ENCODE results near the gene UGGT2.
"Not testable (repeated sequence)": the region's sequence is repeated elsewhere in the genome, so short reads cannot be mapped to it uniquely, and the experiment has no call there.

Gene UGGT2

GRCh38 chr13:95771905-95772304 lies 281.3 kb downstream of the UGGT2 start:
- Histone ChIP-seq H3K9ac (ENCODE audit: low read length) (no peak overlapping the region), H3K36me3 (ENCODE audit: control insufficient read depth, insufficient read depth, low read length) (peaks cover 5% of the 10 kb centered on the region), H3K4me1 (ENCODE audit: control insufficient read depth, insufficient read depth, low read length) (no peaks in the 10 kb centered on the region), H3K4me3 (ENCODE audit: low read length) (no peak overlapping the region), H3K27ac (ENCODE audit: low read depth, low read length) (no peak overlapping the region), H3K27me3 (ENCODE audit: control insufficient read depth, insufficient read depth, low read length) (no peaks in the 10 kb centered on the region)

- H3K36me3 ChIP-seq (ENCODE audit: control insufficient read depth, insufficient read depth, low read length), result peaks cover 2% of the 10 kb centered on the region
- H3K9ac ChIP-seq (ENCODE audit: low read length), result no peak overlapping the region
- no peak overlapping the region for H3K27ac ChIP-seq (ENCODE audit: low read depth, low read length)
- no peak overlapping the region for H3K4me3 ChIP-seq (ENCODE audit: low read length)
- no peaks in the 10 kb centered on the region for H3K4me1 ChIP-seq (ENCODE audit: control insufficient read depth, insufficient read depth, low read length)
- H3K27me3 ChIP-seq (ENCODE audit: control insufficient read depth, insufficient read depth, low read length), result no peaks in the 10 kb centered on the region
These were observed 289.6 kb downstream of the UGGT2 start for GRCh38 chr13:95763601-95764000.

- not testable (repeated sequence) for H3K27ac ChIP-seq (ENCODE audit: low read depth, low read length); H3K36me3 ChIP-seq (ENCODE audit: control insufficient read depth, insufficient read depth, low read length); H3K4me1 ChIP-seq (ENCODE audit: control insufficient read depth, insufficient read depth, low read length); H3K9ac ChIP-seq (ENCODE audit: low read length); H3K27me3 ChIP-seq (ENCODE audit: control insufficient read depth, insufficient read depth, low read length); H3K4me3 ChIP-seq (ENCODE audit: low read length)
These were observed 290.6 kb downstream of the UGGT2 start for GRCh38 chr13:95762626-95763025.

GRCh38 chr13:95756072-95756471 lies 297.1 kb downstream of the UGGT2 start:
- no peaks in the 10 kb centered on the region for H3K4me1 ChIP-seq (ENCODE audit: control insufficient read depth, insufficient read depth, low read length)
- no peaks in the 10 kb centered on the region for H3K27me3 ChIP-seq (ENCODE audit: control insufficient read depth, insufficient read depth, low read length)
- H3K4me3 ChIP-seq (ENCODE audit: low read length), result no peak overlapping the region
- no peak overlapping the region for H3K9ac ChIP-seq (ENCODE audit: low read length)
- H3K27ac ChIP-seq (ENCODE audit: low read depth, low read length), result no peak overlapping the region
- H3K36me3 ChIP-seq (ENCODE audit: control insufficient read depth, insufficient read depth, low read length), result peaks cover 2% of the 10 kb centered on the region

GRCh38 chr13:95754069-95754468 lies 299.1 kb downstream of the UGGT2 start:
- H3K9ac ChIP-seq (ENCODE audit: low read length), result no peak overlapping the region
- H3K4me3 ChIP-seq (ENCODE audit: low read length), result no peak overlapping the region
- no peak overlapping the region for H3K27ac ChIP-seq (ENCODE audit: low read depth, low read length)
- H3K27me3 ChIP-seq (ENCODE audit: control insufficient read depth, insufficient read depth, low read length), result no peaks in the 10 kb centered on the region
- H3K4me1 ChIP-seq (ENCODE audit: control insufficient read depth, insufficient read depth, low read length), result no peaks in the 10 kb centered on the region
- H3K36me3 ChIP-seq (ENCODE audit: control insufficient read depth, insufficient read depth, low read length), result no peaks in the 10 kb centered on the region

GRCh38 chr13:95752677-95753076 lies 300.5 kb downstream of the UGGT2 start:
- H3K4me3 ChIP-seq (ENCODE audit: low read length), result no peak overlapping the region
- no peak overlapping the region for H3K9ac ChIP-seq (ENCODE audit: low read length)
- no peaks in the 10 kb centered on the region for H3K4me1 ChIP-seq (ENCODE audit: control insufficient read depth, insufficient read depth, low read length)
- H3K36me3 ChIP-seq (ENCODE audit: control insufficient read depth, insufficient read depth, low read length), result no peaks in the 10 kb centered on the region
- H3K27ac ChIP-seq (ENCODE audit: low read depth, low read length), result no peak overlapping the region
- no peaks in the 10 kb centered on the region for H3K27me3 ChIP-seq (ENCODE audit: control insufficient read depth, insufficient read depth, low read length)

Measured in rectal smooth muscle tissue (tissue), 1 donor.